ENCODE measurements around the gene HEXD.

HEXD gene

DNA sequence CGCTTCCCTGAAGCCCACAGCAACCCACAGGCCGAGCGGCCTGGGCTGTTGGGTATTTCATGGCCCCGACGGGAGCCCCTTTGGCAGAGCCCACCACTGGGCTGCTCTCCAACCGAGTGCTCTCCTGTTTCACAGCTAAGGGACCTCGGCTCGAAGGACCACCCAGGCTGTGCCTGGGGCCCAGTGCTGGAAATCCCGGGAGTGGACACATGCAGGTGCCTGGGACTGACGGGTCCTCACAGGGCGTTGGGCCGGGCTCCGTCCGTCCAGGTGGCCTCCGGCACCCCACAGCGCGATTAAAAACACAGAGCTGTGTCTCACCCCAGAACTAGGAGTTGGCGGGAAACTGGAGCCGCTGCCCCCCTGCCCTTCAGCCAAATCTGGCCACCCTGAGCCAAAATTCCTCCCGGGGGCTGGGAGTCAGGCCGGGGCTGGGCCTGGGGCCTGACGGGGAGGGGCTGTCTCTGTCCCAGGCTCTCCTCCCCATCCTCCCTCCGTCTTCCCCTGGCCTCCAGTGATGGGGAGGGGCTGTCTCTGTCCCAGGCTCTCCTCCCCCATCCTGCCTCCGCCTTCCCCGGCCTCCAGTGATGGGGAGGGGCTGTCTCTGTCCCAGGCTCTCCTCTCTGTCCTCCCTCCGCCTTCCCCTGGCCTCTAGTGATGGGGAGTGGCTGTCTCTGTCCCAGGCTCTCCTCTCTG, 32.4 kb upstream of the HEXD start:
- Histone ChIP-seq H3K79me2 (ENCODE audit: insufficient read depth, low read length) (no peaks in the 10 kb centered on the region), H3K27ac (ENCODE audit: low read length) (no peak overlapping the region), H3K9ac (ENCODE audit: low read depth, low read length) (no peak overlapping the region), H3K4me3 (ENCODE audit: low read depth in 1 of 2, low read length in 2 of 2) (no peak overlapping the region), H3K4me2 (ENCODE audit: insufficient read depth, low read length) (no peak overlapping the region), H2AFZ (ENCODE audit: low read depth, low read length) (no peak overlapping the region), H3K36me3 (ENCODE audit: insufficient read depth, low read length) (no peaks in the 10 kb centered on the region), H3K27me3 (ENCODE audit: insufficient read depth, low read length, poor library complexity) (no peaks in the 10 kb centered on the region), H4K20me1 (ENCODE audit: insufficient read depth, low read length) (no peaks in the 10 kb centered on the region), H3K9me3 (ENCODE audit: insufficient read depth, low read length, severe bottlenecking) (no peaks in the 10 kb centered on the region), H3K4me1 (ENCODE audit: insufficient read depth, low read length) (no peaks in the 10 kb centered on the region)
- TF ChIP-seq, protein P1, sequence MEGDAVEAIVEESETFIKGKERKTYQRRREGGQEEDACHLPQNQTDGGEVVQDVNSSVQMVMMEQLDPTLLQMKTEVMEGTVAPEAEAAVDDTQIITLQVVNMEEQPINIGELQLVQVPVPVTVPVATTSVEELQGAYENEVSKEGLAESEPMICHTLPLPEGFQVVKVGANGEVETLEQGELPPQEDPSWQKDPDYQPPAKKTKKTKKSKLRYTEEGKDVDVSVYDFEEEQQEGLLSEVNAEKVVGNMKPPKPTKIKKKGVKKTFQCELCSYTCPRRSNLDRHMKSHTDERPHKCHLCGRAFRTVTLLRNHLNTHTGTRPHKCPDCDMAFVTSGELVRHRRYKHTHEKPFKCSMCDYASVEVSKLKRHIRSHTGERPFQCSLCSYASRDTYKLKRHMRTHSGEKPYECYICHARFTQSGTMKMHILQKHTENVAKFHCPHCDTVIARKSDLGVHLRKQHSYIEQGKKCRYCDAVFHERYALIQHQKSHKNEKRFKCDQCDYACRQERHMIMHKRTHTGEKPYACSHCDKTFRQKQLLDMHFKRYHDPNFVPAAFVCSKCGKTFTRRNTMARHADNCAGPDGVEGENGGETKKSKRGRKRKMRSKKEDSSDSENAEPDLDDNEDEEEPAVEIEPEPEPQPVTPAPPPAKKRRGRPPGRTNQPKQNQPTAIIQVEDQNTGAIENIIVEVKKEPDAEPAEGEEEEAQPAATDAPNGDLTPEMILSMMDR (IDR thresholded peaks at IDR 0.05; ENCODE audit: borderline replicate concordance, extremely low read depth, low read length, poor library complexity, severe bottlenecking): no peak
- no peak for TF ChIP-seq EZH2 (IDR thresholded peaks at IDR 0.05; ENCODE audit: borderline replicate concordance, low read depth, low read length, severe bottlenecking)
- DNase-seq: no peak
- no peak for ATAC-seq (ENCODE audit: insufficient read depth, low read depth)

DNA sequence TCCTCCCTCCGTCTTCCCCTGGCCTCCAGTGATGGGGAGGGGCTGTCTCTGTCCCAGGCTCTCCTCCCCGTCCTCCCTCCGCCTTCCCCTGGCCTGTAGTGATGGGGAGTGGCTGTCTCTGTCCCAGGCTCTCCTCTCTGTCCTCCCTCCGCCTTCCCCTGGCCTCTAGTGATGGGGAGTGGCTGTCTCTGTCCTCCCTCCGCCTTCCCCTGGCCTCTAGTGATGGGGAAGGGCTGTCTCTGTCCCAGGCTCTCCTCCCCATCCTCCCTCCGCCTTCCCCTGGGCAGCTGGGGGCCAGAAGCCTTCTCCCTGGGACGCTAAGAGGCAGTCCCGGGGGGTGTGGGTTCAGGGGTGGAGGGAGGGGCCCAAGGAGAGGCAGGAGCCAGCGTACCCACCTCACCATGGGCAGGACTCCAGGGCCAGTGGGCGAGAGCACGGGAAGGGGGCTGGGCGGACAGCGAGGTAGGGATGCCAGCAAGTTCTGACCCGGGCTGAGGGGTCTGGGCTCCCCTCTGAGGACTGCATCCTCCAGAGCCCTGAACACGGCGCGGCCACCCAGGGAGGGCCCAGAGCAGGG, 31.8 kb upstream of the HEXD start:
- DNase-seq (no peak), ATAC-seq (ENCODE audit: insufficient read depth, low read depth) (no peak)
- no peaks in the 10 kb centered on the region for H3K9me3 ChIP-seq (ENCODE audit: insufficient read depth, low read length, severe bottlenecking)
- no peaks in the 10 kb centered on the region for H3K79me2 ChIP-seq (ENCODE audit: insufficient read depth, low read length)
- no peak overlapping the region for H3K27ac ChIP-seq (ENCODE audit: low read length)
- no peaks in the 10 kb centered on the region for H4K20me1 ChIP-seq (ENCODE audit: insufficient read depth, low read length)
- no peak for TF ChIP-seq EZH2 (IDR thresholded peaks at IDR 0.05; ENCODE audit: borderline replicate concordance, low read depth, low read length, severe bottlenecking)
- TF ChIP-seq, protein P1 (IDR thresholded peaks at IDR 0.05; ENCODE audit: borderline replicate concordance, extremely low read depth, low read length, poor library complexity, severe bottlenecking): no peak
- no peaks in the 10 kb centered on the region for H3K36me3 ChIP-seq (ENCODE audit: insufficient read depth, low read length)
- no peak overlapping the region for H3K4me2 ChIP-seq (ENCODE audit: insufficient read depth, low read length)
- H3K27me3 ChIP-seq (ENCODE audit: insufficient read depth, low read length, poor library complexity): no peaks in the 10 kb centered on the region
- no peak overlapping the region for H3K4me3 ChIP-seq (ENCODE audit: low read depth in 1 of 2, low read length in 2 of 2)
- H2AFZ ChIP-seq (ENCODE audit: low read depth, low read length): no peak overlapping the region
- H3K4me1 ChIP-seq (ENCODE audit: insufficient read depth, low read length): no peaks in the 10 kb centered on the region
- no peak overlapping the region for H3K9ac ChIP-seq (ENCODE audit: low read depth, low read length)

DNA sequence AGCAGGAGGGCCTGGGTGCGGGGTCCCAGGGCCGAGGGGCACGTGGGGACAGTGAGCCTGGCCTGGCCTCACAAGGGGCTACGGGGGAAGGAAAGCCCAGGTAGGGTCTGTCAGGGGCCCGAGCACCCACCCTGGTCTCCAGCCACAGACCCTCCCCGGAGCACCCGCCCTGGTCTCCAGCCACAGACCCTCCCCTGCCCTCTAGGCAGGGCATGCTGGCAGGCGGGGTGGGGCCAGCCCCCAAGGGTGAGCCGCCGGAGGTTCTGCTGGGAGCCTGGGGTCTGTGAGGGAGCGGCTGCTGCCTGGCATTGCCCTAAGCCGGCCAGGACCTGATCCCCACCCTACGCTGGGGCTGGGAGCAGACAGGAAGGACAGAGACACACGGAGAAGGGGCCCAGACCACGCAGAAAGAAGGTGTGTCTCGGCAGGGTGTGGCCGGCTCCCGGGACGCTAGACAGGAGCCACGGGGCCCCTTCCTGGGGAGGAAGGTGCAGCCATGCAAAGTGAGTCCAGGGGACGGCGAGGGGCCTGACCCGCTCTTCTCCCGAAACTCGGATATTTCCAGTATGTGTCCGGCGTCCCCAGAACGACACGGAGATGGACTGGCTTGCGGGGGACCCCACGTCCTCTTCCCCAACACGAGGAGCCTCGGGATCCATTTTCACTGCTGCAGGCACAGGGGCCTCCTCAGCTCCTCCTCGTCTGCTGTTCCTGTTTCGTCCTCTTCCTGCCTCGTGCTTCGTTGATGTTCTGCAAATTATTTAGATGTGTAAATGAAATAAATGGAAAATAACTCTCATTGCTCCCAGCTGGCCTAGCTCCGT, 31.1 kb upstream of the HEXD start:
- no peak overlapping the region for H3K4me3 ChIP-seq (ENCODE audit: low read depth in 1 of 2, low read length in 2 of 2)
- H3K9ac ChIP-seq (ENCODE audit: low read depth, low read length): no peak overlapping the region
- no peak for TF ChIP-seq EZH2 (IDR thresholded peaks at IDR 0.05; ENCODE audit: borderline replicate concordance, low read depth, low read length, severe bottlenecking)
- TF ChIP-seq, protein P1 (IDR thresholded peaks at IDR 0.05; ENCODE audit: borderline replicate concordance, extremely low read depth, low read length, poor library complexity, severe bottlenecking): no peak
- no peaks in the 10 kb centered on the region for H4K20me1 ChIP-seq (ENCODE audit: insufficient read depth, low read length)
- H3K79me2 ChIP-seq (ENCODE audit: insufficient read depth, low read length): no peaks in the 10 kb centered on the region
- H3K4me2 ChIP-seq (ENCODE audit: insufficient read depth, low read length): no peak overlapping the region
- H3K36me3 ChIP-seq (ENCODE audit: insufficient read depth, low read length): peaks cover 7% of the 10 kb centered on the region
- no peaks in the 10 kb centered on the region for H3K27me3 ChIP-seq (ENCODE audit: insufficient read depth, low read length, poor library complexity)
- no peak overlapping the region for H3K27ac ChIP-seq (ENCODE audit: low read length)
- H3K9me3 ChIP-seq (ENCODE audit: insufficient read depth, low read length, severe bottlenecking): no peaks in the 10 kb centered on the region
- H2AFZ ChIP-seq (ENCODE audit: low read depth, low read length): no peak overlapping the region
- ATAC-seq (ENCODE audit: insufficient read depth, low read depth) (no peak), DNase-seq (no peak)
- H3K4me1 ChIP-seq (ENCODE audit: insufficient read depth, low read length): no peaks in the 10 kb centered on the region

Measured in DND-41 (cell line).